Ovary (tissue), 3 donors: Measurements from ENCODE around the gene LTB4R2.

Experiments
- EP300 ChIP-seq: sonication (generic); formaldehyde crosslinking; IDR thresholded peaks from one replicate; pipeline ENCODE4 v1.6.1; 2017; ENCODE audit warnings: antibody characterized with exemption
- POLR2A ChIP-seq: fragments of 450-650 bp; IDR thresholded peaks from one replicate; pipeline ENCODE4 v1.6.1; 2017; ENCODE audit warnings: antibody characterized with exemption, mild to moderate bottlenecking, moderate library complexity
- TF ChIP-seq, protein P1 (sequence below), 3 donors: fragments of 450-650 bp in 2 of 3; fragments of 200-600 bp in 1 of 3; IDR thresholded peaks; one replicate each; pipeline versions ENCODE4 v1.5.1 to v1.8.0; 2016 to 2022; ENCODE audit warnings: antibody characterized with exemption in 3 of 3, mild to moderate bottlenecking in 1 of 3
- donor health status: DM: no; HTN: no; CAD: no.

DNA sequence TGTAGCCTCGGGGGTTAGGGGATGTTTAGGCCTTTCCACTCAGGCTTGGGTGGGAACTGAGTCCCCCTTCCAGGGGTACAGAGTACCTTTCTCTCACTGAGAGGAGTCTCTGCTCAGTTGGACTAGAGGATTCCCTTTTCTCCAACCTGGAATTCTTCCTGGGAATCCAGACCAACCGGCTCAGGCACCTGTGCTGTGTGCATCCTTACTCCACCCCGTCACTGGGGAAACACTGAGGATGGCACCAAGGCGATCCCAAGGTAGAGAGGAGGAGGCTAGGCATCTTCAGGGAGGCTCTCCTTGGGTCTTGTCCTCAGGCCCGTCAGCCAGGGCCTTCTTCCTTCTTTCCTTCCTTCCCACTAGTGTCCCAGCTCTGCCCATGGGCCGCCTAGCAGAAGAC is 46.1 kb upstream of the LTB4R2 start:
- TF ChIP-seq, protein P1, sequence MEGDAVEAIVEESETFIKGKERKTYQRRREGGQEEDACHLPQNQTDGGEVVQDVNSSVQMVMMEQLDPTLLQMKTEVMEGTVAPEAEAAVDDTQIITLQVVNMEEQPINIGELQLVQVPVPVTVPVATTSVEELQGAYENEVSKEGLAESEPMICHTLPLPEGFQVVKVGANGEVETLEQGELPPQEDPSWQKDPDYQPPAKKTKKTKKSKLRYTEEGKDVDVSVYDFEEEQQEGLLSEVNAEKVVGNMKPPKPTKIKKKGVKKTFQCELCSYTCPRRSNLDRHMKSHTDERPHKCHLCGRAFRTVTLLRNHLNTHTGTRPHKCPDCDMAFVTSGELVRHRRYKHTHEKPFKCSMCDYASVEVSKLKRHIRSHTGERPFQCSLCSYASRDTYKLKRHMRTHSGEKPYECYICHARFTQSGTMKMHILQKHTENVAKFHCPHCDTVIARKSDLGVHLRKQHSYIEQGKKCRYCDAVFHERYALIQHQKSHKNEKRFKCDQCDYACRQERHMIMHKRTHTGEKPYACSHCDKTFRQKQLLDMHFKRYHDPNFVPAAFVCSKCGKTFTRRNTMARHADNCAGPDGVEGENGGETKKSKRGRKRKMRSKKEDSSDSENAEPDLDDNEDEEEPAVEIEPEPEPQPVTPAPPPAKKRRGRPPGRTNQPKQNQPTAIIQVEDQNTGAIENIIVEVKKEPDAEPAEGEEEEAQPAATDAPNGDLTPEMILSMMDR (IDR thresholded peaks at IDR 0.05), result no peak
- no peak for TF ChIP-seq POLR2A
- TF ChIP-seq EP300, result no peak
